Kidney (tissue), 14 donors: ENCODE results near the gene FOXF2. TPM values are rescaled to one million over a fixed set of nuclear protein-coding genes. Genes with fewer than 3 reads are reported as not detected.

ENCODE experiments used
- DNase-seq, 5 donors: peaks; one replicate each; pipeline ENCODE4 v3.0.0-alpha.2; 2013 to 2020
- FAIRE-seq: peaks from 2 replicates; lab custom pipeline; 2012; peaks lifted over from hg19 to GRCh38; lab: Jason Lieb, UNC
- H3K27ac ChIP-seq, 2 donors: one replicate each; pipeline ENCODE4 v1.7.0; 2013; ENCODE audit warnings: low read depth in 2 of 2, low read length in 2 of 2, inconsistent platforms in 1 of 2
- H3K27me3 ChIP-seq: one replicate; pipeline ENCODE4 v1.7.1; 2013; ENCODE audit warnings: low read length, inconsistent platforms; ENCODE audit not compliant: control insufficient read depth, insufficient read depth
- H3K36me3 ChIP-seq, 3 donors: one replicate each; pipeline versions ENCODE4 v1.7.0 to v1.7.1; 2013; ENCODE audit warnings: low read length in 3 of 3, control low read depth in 1 of 3, inconsistent platforms in 1 of 3; ENCODE audit not compliant: insufficient read depth in 3 of 3, control insufficient read depth in 2 of 3
- H3K4me1 ChIP-seq, 3 donors: one replicate each; pipeline versions ENCODE4 v1.7.0 to v1.7.1; 2013; ENCODE audit warnings: low read length in 3 of 3, inconsistent platforms in 1 of 3, low read depth in 1 of 3; ENCODE audit not compliant: control insufficient read depth in 2 of 3, insufficient read depth in 2 of 3
- H3K4me3 ChIP-seq, 3 donors: one replicate each; pipeline versions ENCODE4 v1.7.0 to v1.8.1; 2013; ENCODE audit warnings: low read length in 3 of 3, control low read depth in 1 of 3, inconsistent platforms in 1 of 3
- H3K9ac ChIP-seq, 3 donors: one replicate each; pipeline versions ENCODE4 v1.7.0 to v1.7.1; 2013; ENCODE audit warnings: low read length in 3 of 3, control low read depth in 1 of 3, inconsistent platforms in 1 of 3
- H3K9me3 ChIP-seq, 3 donors: one replicate each; pipeline versions ENCODE4 v1.7.0 to v1.7.1; 2013; ENCODE audit warnings: low read length in 3 of 3, control low read depth in 1 of 3, inconsistent platforms in 1 of 3; ENCODE audit not compliant: control insufficient read depth in 2 of 3, insufficient read depth in 1 of 3
- intact Hi-C: fragments of 100-400 bp; cut with DNase I; formaldehyde crosslinking; loops from one replicate; pipeline ENCODE4 v1.11.1; 2022
- polyA plus RNA-seq: library from polyadenylated mRNA; stranded (reverse); fragments of 350-450 nt; fragmentation: Illumina TruSeq; extraction: RNeasy Lipid Tissue Mini Kit (QIAGEN cat#74804); gene quantifications from one replicate; pipeline ENCODE4 v1.2.3, GENCODE V29; 2014; ENCODE audit warnings: low read depth, low replicate concordance; ENCODE audit not compliant: insufficient read depth
- total RNA-seq: library from RNA; stranded (reverse); fragmentation: NEBNext Ultra II Directional; extraction: Animal tissue kit (Norgen Biotek cat#: 25700); gene quantifications from one replicate; pipeline ENCODE4 v1.2.1, GENCODE V29; 2021
- TF ChIP-seq, protein P1 (sequence below): IDR thresholded peaks from 3 replicates; pipeline ENCODE4 v1.5.1; 2012; ENCODE audit warnings: mild to moderate bottlenecking, moderate library complexity, borderline replicate concordance; ENCODE audit not compliant: insufficient read depth; ENCODE audit errors: extremely low read depth
- donor health status: control.
- donor health status: control.
- donor health status: control.
- donor health status: control.
- donor health status: control.
- donor health status: DM: yes; HTN: yes; CAD: no.
- donor health status: Normal renal cell carcinoma (clear cell type).

Gene FOXF2
- total and polyA plus RNA-seq, 2 donors from 2014 or later = 0.44 TPM; not detected in 1

DNA sequence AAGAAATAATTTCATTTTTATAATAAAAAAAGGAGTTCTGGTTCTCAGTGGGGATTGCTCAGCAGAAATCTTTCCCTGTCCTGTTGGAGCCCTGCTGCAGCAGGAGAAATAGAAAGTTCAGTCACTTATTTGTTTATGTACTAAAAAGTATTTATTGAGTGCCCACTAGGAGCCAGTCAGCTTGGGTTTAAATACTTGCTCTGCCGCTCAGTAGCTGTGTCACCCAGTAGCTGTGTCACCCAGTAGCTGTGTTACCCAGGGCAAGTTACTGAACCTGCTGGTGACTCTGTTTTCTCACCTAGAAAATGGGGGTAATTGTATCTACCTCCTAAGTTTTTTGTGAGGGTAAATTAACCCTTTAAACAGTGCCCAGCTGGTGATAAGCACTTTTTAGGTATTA, 32.9 kb downstream of the FOXF2 start:
- intact Hi-C loops = no loop called here
- H3K9ac ChIP-seq = no peak overlapping the region
- H3K4me1 ChIP-seq = no peaks in the 10 kb centered on the region
- H3K27ac ChIP-seq = no peak overlapping the region
- TF ChIP-seq, protein P1, sequence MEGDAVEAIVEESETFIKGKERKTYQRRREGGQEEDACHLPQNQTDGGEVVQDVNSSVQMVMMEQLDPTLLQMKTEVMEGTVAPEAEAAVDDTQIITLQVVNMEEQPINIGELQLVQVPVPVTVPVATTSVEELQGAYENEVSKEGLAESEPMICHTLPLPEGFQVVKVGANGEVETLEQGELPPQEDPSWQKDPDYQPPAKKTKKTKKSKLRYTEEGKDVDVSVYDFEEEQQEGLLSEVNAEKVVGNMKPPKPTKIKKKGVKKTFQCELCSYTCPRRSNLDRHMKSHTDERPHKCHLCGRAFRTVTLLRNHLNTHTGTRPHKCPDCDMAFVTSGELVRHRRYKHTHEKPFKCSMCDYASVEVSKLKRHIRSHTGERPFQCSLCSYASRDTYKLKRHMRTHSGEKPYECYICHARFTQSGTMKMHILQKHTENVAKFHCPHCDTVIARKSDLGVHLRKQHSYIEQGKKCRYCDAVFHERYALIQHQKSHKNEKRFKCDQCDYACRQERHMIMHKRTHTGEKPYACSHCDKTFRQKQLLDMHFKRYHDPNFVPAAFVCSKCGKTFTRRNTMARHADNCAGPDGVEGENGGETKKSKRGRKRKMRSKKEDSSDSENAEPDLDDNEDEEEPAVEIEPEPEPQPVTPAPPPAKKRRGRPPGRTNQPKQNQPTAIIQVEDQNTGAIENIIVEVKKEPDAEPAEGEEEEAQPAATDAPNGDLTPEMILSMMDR = no peak
- no peaks in the 10 kb centered on the region for H3K36me3 ChIP-seq
- H3K9me3 ChIP-seq = peaks cover 2 to 8% (median 2%) of the 10 kb centered on the region in 3 donors
- FAIRE-seq (no peak), DNase-seq (no peak)
- H3K27me3 ChIP-seq = no peaks in the 10 kb centered on the region
- H3K4me3 ChIP-seq = no peak overlapping the region

DNA sequence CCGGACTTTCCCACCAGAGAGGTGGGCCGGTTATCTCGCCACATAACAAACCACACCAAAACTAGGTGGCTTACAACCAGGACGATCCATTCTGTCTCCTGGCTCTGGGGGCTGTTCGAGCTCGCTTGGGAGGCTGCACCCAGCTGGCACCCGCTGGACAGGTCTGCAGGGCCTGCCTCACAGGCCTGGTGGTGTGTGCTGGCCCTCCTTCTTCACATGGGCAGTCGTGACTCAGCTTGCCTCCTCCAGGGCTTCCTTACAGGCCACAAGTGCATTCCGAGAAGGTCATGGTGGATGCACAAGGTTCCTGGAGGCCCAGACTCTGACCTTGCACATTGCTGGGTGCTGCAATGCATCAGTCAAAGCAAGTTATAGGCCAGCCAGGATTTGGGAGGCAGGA, 34.2 kb downstream of the FOXF2 start:
- Histone ChIP-seq H3K9me3 (peaks cover 2 to 8% (median 2%) of the 10 kb centered on the region in 3 donors), H3K27ac (no peak overlapping the region), H3K4me1 (no peaks in the 10 kb centered on the region), H3K9ac (no peak overlapping the region), H3K36me3 (no peaks in the 10 kb centered on the region), H3K27me3 (no peaks in the 10 kb centered on the region), H3K4me3 (no peak overlapping the region)
- TF ChIP-seq, protein P1 = no peak
- peak in 1 of 5 donors; percentile 70 for DNase-seq
- no peak for FAIRE-seq
- intact Hi-C loops = no loop called here

DNA sequence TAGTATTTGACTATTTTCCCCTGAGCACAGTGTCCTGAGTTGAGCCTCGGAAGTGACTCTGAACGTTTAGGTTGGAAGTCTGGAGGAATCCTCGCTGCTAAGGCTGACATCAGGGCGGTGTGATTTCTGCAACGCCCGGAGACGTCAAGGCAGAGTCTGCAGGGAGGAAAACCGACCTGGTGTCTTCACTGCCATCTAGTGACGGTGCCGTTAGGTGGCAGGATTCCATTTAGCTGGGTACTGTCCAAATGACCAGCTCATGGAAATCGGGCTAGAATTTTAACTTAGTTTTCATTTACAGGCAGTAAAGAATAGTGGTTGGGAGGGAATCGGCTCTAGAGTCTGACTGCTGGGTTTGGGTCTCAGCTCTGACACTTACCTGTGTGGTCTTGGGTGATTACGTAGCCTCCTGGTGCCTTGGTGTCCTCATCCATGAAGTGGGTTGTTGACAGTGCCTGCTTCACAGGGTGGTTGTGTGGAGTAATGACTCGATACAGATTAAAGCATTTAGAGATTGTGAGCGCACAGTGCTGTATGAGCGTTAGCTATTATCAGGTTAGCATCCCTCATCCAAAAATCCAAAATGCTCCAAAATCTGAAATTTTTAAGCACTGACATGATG, 35.0 kb downstream of the FOXF2 start:
- FAIRE-seq = no peak

More for the DNA sequence above, 35.0 kb downstream of the FOXF2 start:
- peak in 3 of 5 donors; percentile 34 to 52 (median 35) for DNase-seq
- Histone ChIP-seq H3K4me3 (no peak overlapping the region), H3K9me3 (peaks cover 2 to 8% (median 2%) of the 10 kb centered on the region in 3 donors), H3K36me3 (no peaks in the 10 kb centered on the region), H3K4me1 (no peaks in the 10 kb centered on the region), H3K9ac (no peak overlapping the region), H3K27ac (no peak overlapping the region), H3K27me3 (no peaks in the 10 kb centered on the region)
- intact Hi-C loops = no loop called here
- TF ChIP-seq, protein P1 = peak; percentile 42
